PC-9 (cell line): ENCODE results near the gene HLA-DMB. TPM values are rescaled to one million over a fixed set of nuclear protein-coding genes. Genes with fewer than 3 reads are reported as not detected.

Source experiments
- BruUV-seq: library from RNA; stranded (reverse); fragments of 400-500 nt; replicated peaks from 2 replicates; lab custom pipeline; 2021; lab: Mats Ljungman, UMichigan
- CTCF ChIA-PET: fragments of 300-600 bp; sonication (Branson Sonifier 250); formaldehyde crosslinking; loops from one replicate; lab custom pipeline; 2022; ENCODE audit warnings: antibody characterized with exemption; lab: Charles Lee
- POLR2A ChIA-PET: fragments of 300-600 bp; sonication (Branson Sonifier 250); formaldehyde crosslinking; loops from one replicate; lab custom pipeline; 2022; ENCODE audit warnings: antibody characterized with exemption; ENCODE audit not compliant: unreplicated experiment; lab: Charles Lee
- DNase-seq, 2 experiments: peaks; one replicate each; pipeline versions ENCODE4 v3.0.0 to v3.0.0-alpha.2; 2015 to 2022; ENCODE audit warnings: mixed read lengths in 1 of 2
- H2AFZ ChIP-seq: fragments of 200-600 bp; sonication (generic); 2 replicates; pipeline ENCODE4 v1.8.1; 2017; ENCODE audit warnings: antibody characterized with exemption
- H3F3A ChIP-seq: fragments of 200-600 bp; sonication (generic); 2 replicates; pipeline ENCODE4 v1.8.1; 2017; ENCODE audit warnings: antibody characterized with exemption, mild to moderate bottlenecking, low read depth; ENCODE audit not compliant: insufficient read depth
- H3K27ac ChIP-seq: fragments of 200-600 bp; sonication (generic); 2 replicates; pipeline ENCODE4 v1.6.1; 2016; ENCODE audit warnings: mixed run types
- H3K27me3 ChIP-seq: fragments of 200-600 bp; sonication (generic); 2 replicates; pipeline ENCODE4 v1.6.1; 2016; ENCODE audit warnings: low read depth, mixed run types; ENCODE audit not compliant: insufficient read depth
- H3K36me3 ChIP-seq: fragments of 200-600 bp; sonication (generic); 2 replicates; pipeline ENCODE4 v1.6.1; 2016; ENCODE audit warnings: low read depth, mixed run types
- H3K4me1 ChIP-seq: fragments of 200-600 bp; sonication (generic); replicated peaks from 2 replicates; pipeline ENCODE4 v1.6.1; 2016; ENCODE audit warnings: mixed run types; ENCODE audit not compliant: insufficient read depth
- H3K4me2 ChIP-seq: fragments of 200-600 bp; sonication (generic); 2 replicates; pipeline ENCODE4 v1.6.1; 2017; ENCODE audit warnings: mixed run types
- H3K4me3 ChIP-seq: fragments of 200-600 bp; sonication (generic); 2 replicates; pipeline ENCODE4 v1.6.1; 2016; ENCODE audit warnings: mixed run types
- H3K79me2 ChIP-seq: fragments of 200-600 bp; sonication (generic); 2 replicates; pipeline ENCODE4 v1.6.1; 2017; ENCODE audit warnings: low read depth, mixed run types
- H3K9me2 ChIP-seq: fragments of 200-600 bp; sonication (generic); 2 replicates; pipeline ENCODE4 v1.8.1; 2017; ENCODE audit warnings: mild to moderate bottlenecking; ENCODE audit not compliant: insufficient read depth
- H3K9me3 ChIP-seq: fragments of 200-600 bp; sonication (generic); 2 replicates; pipeline ENCODE4 v1.8.1; 2016; ENCODE audit warnings: low read depth; ENCODE audit not compliant: insufficient read depth
- H4K20me1 ChIP-seq: fragments of 200-600 bp; sonication (generic); 2 replicates; pipeline ENCODE4 v1.8.1; 2017; ENCODE audit not compliant: insufficient read depth
- CTCF ChIP-seq: fragments of 200-600 bp; sonication (generic); conservative IDR thresholded peaks from 2 replicates; pipeline ENCODE4 v1.6.1; 2017; ENCODE audit warnings: mixed run types, antibody characterized with exemption, mild to moderate bottlenecking, moderate library complexity
- EZH2 ChIP-seq: fragments of 200-600 bp; sonication (generic); IDR thresholded peaks from 2 replicates; pipeline ENCODE4 v1.8.0; 2017; ENCODE audit warnings: antibody characterized with exemption, low read depth
- intact Hi-C: fragments of 100-400 bp; cut with micrococcal nuclease; formaldehyde crosslinking; loops from one replicate; pipeline ENCODE4 v1.10.0; 2022; ENCODE audit not compliant: unreplicated experiment
- total RNA-seq: library from RNA; stranded (reverse); gene quantifications from 2 replicates; pipeline ENCODE4 v1.2.3, GENCODE V29; 2021

Gene HLA-DMB
- total RNA-seq, 1 experiment from 2014 or later = 1.1 TPM

- H3K27ac ChIP-seq = no peak overlapping the region
- no peaks in the 10 kb centered on the region for H3K27me3 ChIP-seq
- no peak for DNase-seq
- BruUV-seq = no TSS peak
- no peak for TF ChIP-seq EZH2
- no peak for TF ChIP-seq CTCF
- no peak overlapping the region for H3K4me3 ChIP-seq
- no peak overlapping the region for H3K4me2 ChIP-seq
- ChIA-PET CTCF (no interaction called here), POLR2A (no interaction called here)
- no peaks in the 10 kb centered on the region for H3K36me3 ChIP-seq
- no peak overlapping the region for H2AFZ ChIP-seq
- H3F3A ChIP-seq = no peaks in the 10 kb centered on the region; the same call in 1 of the 2 replicates
- no peaks in the 10 kb centered on the region for H3K9me3 ChIP-seq
- no peaks in the 10 kb centered on the region; the same call in 1 of the 2 replicates for H3K79me2 ChIP-seq
- H4K20me1 ChIP-seq = no peaks in the 10 kb centered on the region
- intact Hi-C loops = no loop called here
- H3K9me2 ChIP-seq = no peaks in the 10 kb centered on the region
- H3K4me1 ChIP-seq = no peaks in the 10 kb centered on the region; the same call in 1 of the 2 replicates
These were observed 51.3 kb downstream of the HLA-DMB start for GRCh38 chr6:32889533-32889932.

- H3K27me3 ChIP-seq = no peaks in the 10 kb centered on the region
- H4K20me1 ChIP-seq = no peaks in the 10 kb centered on the region
- ChIA-PET POLR2A (no interaction called here), CTCF (interaction anchor here (1.6 kb wide), 1 partner anchor 96 kb away, joined by 3 read pairs; no protein-coding TSS in a partner anchor)
- intact Hi-C loops = no loop called here
- H3K4me2 ChIP-seq = no peak overlapping the region
- H3F3A ChIP-seq = no peaks in the 10 kb centered on the region
- no peaks in the 10 kb centered on the region for H3K9me3 ChIP-seq
- no peak overlapping the region for H3K4me3 ChIP-seq
- H2AFZ ChIP-seq = no peak overlapping the region
- H3K79me2 ChIP-seq = no peaks in the 10 kb centered on the region; the same call in 1 of the 2 replicates
- DNase-seq = no peak
- no peaks in the 10 kb centered on the region for H3K36me3 ChIP-seq
- H3K27ac ChIP-seq = no peak overlapping the region
- BruUV-seq = no TSS peak
- no peaks in the 10 kb centered on the region for H3K9me2 ChIP-seq
- no peaks in the 10 kb centered on the region; the same call in 1 of the 2 replicates for H3K4me1 ChIP-seq
- TF ChIP-seq EZH2 = no peak
- TF ChIP-seq CTCF = no peak
These were observed 52.3 kb downstream of the HLA-DMB start for GRCh38 chr6:32888576-32888975.

- no peaks in the 10 kb centered on the region for H3K4me1 ChIP-seq
- no peaks in the 10 kb centered on the region for H3K9me3 ChIP-seq
- no peak overlapping the region for H3K27ac ChIP-seq
- BruUV-seq = no TSS peak
- no peak overlapping the region for H3K4me2 ChIP-seq
- no peak for DNase-seq
- no peaks in the 10 kb centered on the region for H3K27me3 ChIP-seq
- H3K4me3 ChIP-seq = no peak overlapping the region
- H4K20me1 ChIP-seq = no peaks in the 10 kb centered on the region
- TF ChIP-seq EZH2 = no peak
- no peak for TF ChIP-seq CTCF
- no peaks in the 10 kb centered on the region for H3K36me3 ChIP-seq
- intact Hi-C loops = no loop called here
- H3K9me2 ChIP-seq = no peaks in the 10 kb centered on the region
- no peaks in the 10 kb centered on the region for H3K79me2 ChIP-seq
- no peaks in the 10 kb centered on the region for H3F3A ChIP-seq
- CTCF ChIA-PET = interaction anchor here (1.6 kb wide), 1 partner anchor 97 kb away, joined by 3 read pairs; no protein-coding TSS in a partner anchor
- H2AFZ ChIP-seq = no peak overlapping the region
- POLR2A ChIA-PET = no interaction called here
These were observed 53.2 kb downstream of the HLA-DMB start for GRCh38 chr6:32887616-32888015.
